HCT116 (cell line): ENCODE results near the gene ZNF683. TPM values are rescaled to one million over a fixed set of nuclear protein-coding genes. Genes with fewer than 3 reads are reported as not detected.

Experiments used
- ATAC-seq: fragments of 200-7000 bp; cut with Tn5 transposase; 2 replicates; pipeline ENCODE4 v1.9.1; 2020; ENCODE audit warnings: mild to moderate bottlenecking, moderate library complexity
- BruUV-seq: library from RNA; stranded (reverse); fragments of 400-500 nt; replicated peaks from 2 replicates; lab custom pipeline; 2021; lab: Mats Ljungman, UMichigan
- CTCF ChIA-PET: fragments of 300-600 bp; sonication (Branson Sonifier 250); formaldehyde crosslinking; loops from one replicate; lab custom pipeline; 2021; ENCODE audit warnings: antibody characterized with exemption; lab: Charles Lee
- POLR2A ChIA-PET: fragments of 300-600, 350-600 bp; sonication (Branson Sonifier 250); formaldehyde crosslinking; loops from one replicate; lab custom pipeline; 2021; ENCODE audit warnings: antibody characterized with exemption; lab: Charles Lee
- RAD21 ChIA-PET, 2 experiments: fragments of 300-600 bp; sonication (Branson Sonifier 250); formaldehyde crosslinking; loops; one replicate each; lab custom pipeline; 2023; ENCODE audit warnings: low total read pairs in 2 of 2; ENCODE audit not compliant: uncharacterized antibody in 2 of 2, unreplicated experiment in 2 of 2, low non-redundant PET in 1 of 2; lab: Charles Lee
- DNase-seq: peaks from one replicate; pipeline ENCODE4 v3.0.0-alpha.2; 2010; ENCODE audit warnings: low read depth, low spot score
- H2AFZ ChIP-seq: fragments of 200-600 bp; shearing (Covaris generic), sonication (generic); 2 replicates; pipeline ENCODE4 v1.6.1; 2017; ENCODE audit warnings: low read depth, mixed run types, mixed read lengths, antibody characterized with exemption, low read length; ENCODE audit not compliant: poor library complexity, severe bottlenecking
- H3K27ac ChIP-seq: 2 replicates; pipeline ENCODE4 v1.5.1; 2012; ENCODE audit warnings: low read depth, low read length
- H3K27me3 ChIP-seq: fragments of 200-600 bp; sonication (generic); 2 replicates; pipeline ENCODE4 v1.6.1; 2016; ENCODE audit warnings: mixed run types, low read length, mixed read lengths; ENCODE audit not compliant: insufficient read depth
- H3K36me3 ChIP-seq, 2 experiments: fragments of 200-500 bp in 1 of 2; fragments of 200-600 bp in 1 of 2; sonication (Bioruptor generic) in 1 of 2; sonication (generic) in 1 of 2; 2 replicates each; pipeline versions ENCODE4 v1.5.1 to v1.6.1; 2014 to 2016; ENCODE audit warnings: low read length in 2 of 2, inconsistent platforms in 1 of 2, mixed read lengths in 1 of 2, mixed run types in 1 of 2; ENCODE audit not compliant: insufficient read depth in 2 of 2, control insufficient read depth in 1 of 2
- H3K4me1 ChIP-seq, 2 experiments: fragments of 200-600 bp in 1 of 2; sonication (generic) in 1 of 2; 2 replicates each; pipeline versions ENCODE4 v1.5.1 to v1.6.1; 2012 to 2017; ENCODE audit warnings: low read length in 2 of 2, inconsistent platforms in 1 of 2, mild to moderate bottlenecking in 1 of 2, mixed read lengths in 1 of 2, mixed run types in 1 of 2, moderate library complexity in 1 of 2; ENCODE audit not compliant: insufficient read depth in 2 of 2, control insufficient read depth in 1 of 2
- H3K4me2 ChIP-seq: fragments of 200-600 bp; sonication (generic); 2 replicates; pipeline ENCODE4 v1.6.1; 2017; ENCODE audit warnings: mixed run types, low read length, mixed read lengths
- H3K4me3 ChIP-seq, 2 experiments: fragments of 200-600 bp in 1 of 2; sonication (generic) in 1 of 2; replicated peaks in 1 of 2; 2 replicates each; pipeline ENCODE4 v1.5.1; 2011 to 2016; ENCODE audit warnings: low read length in 2 of 2, control low read depth in 1 of 2, low read depth in 1 of 2, mild to moderate bottlenecking in 1 of 2, mixed read lengths in 1 of 2, mixed run types in 1 of 2
- H3K79me2 ChIP-seq: fragments of 200-600 bp; sonication (generic); 2 replicates; pipeline ENCODE4 v1.6.1; 2017; ENCODE audit warnings: mild to moderate bottlenecking, mixed run types, low read length, moderate library complexity, mixed read lengths; ENCODE audit not compliant: insufficient read depth
- H3K9ac ChIP-seq: fragments of 200-600 bp; sonication (generic); 2 replicates; pipeline ENCODE4 v1.6.1; 2016; ENCODE audit warnings: low read length, mixed read lengths
- H3K9me2 ChIP-seq: fragments of 200-600 bp; sonication (generic), shearing (Covaris generic); 2 replicates; pipeline ENCODE4 v1.6.1; 2017; ENCODE audit warnings: mixed run types, mild to moderate bottlenecking, moderate library complexity; ENCODE audit not compliant: insufficient read depth
- H3K9me3 ChIP-seq, 2 experiments: fragments of 200-500 bp in 1 of 2; fragments of 200-600 bp in 1 of 2; sonication (Bioruptor generic) in 1 of 2; sonication (generic) in 1 of 2; 2 replicates each; pipeline ENCODE4 v1.6.1; 2014 to 2017; ENCODE audit warnings: low read length in 2 of 2, mixed read lengths in 2 of 2, inconsistent platforms in 1 of 2, low read depth in 1 of 2, mild to moderate bottlenecking in 1 of 2, mixed run types in 1 of 2, moderate library complexity in 1 of 2; ENCODE audit not compliant: control insufficient read depth in 1 of 2, insufficient read depth in 1 of 2
- H4K20me1 ChIP-seq: fragments of 200-600 bp; sonication (generic), shearing (Covaris generic); 2 replicates; pipeline ENCODE4 v1.6.1; 2017; ENCODE audit warnings: mixed run types, mild to moderate bottlenecking, moderate library complexity; ENCODE audit not compliant: insufficient read depth
- EZH2 ChIP-seq: fragments of 200-600 bp; sonication (generic); IDR thresholded peaks from 2 replicates; pipeline ENCODE4 v1.6.1; 2017; ENCODE audit warnings: antibody characterized with exemption, mixed run types
- FOSL1 ChIP-seq: IDR thresholded peaks from 2 replicates; pipeline ENCODE4 v1.6.1; 2012; ENCODE audit warnings: low read depth
- JUND ChIP-seq: IDR thresholded peaks from 2 replicates; pipeline ENCODE4 v1.6.1; 2012
- POLR2AphosphoS5 ChIP-seq: IDR thresholded peaks from 2 replicates; pipeline ENCODE4 v1.6.1; 2011; ENCODE audit warnings: mild to moderate bottlenecking, low read depth, low read length, moderate library complexity
- RAD21 ChIP-seq: IDR thresholded peaks from 2 replicates; pipeline ENCODE4 v1.6.1; 2012; ENCODE audit warnings: low read depth, mild to moderate bottlenecking
- SRF ChIP-seq: IDR thresholded peaks from 2 replicates; pipeline ENCODE4 v1.6.1; 2012; ENCODE audit warnings: low read depth
- ZNF274 ChIP-seq: fragments of 200-500 bp; sonication (Bioruptor generic); IDR thresholded peaks from 2 replicates; pipeline ENCODE4 v1.6.1; 2014; ENCODE audit warnings: mild to moderate bottlenecking, low read depth, low read length, inconsistent platforms
- intact Hi-C: fragments of 100-400 bp; cut with micrococcal nuclease; formaldehyde crosslinking; loops from 2 replicates; pipeline ENCODE4 v1.10.0; 2022
- total RNA-seq: library from RNA; stranded (reverse); gene quantifications from one replicate; pipeline ENCODE4 v1.2.1, GENCODE V29; 2021; ENCODE audit not compliant: unreplicated experiment

ZNF683 gene
- total RNA-seq, 1 experiment from 2014 or later = not detected

- no peak for TF ChIP-seq RAD21
- TF ChIP-seq SRF = no peak
- no peak for TF ChIP-seq JUND
- TF ChIP-seq FOSL1 = no peak
- TF ChIP-seq EZH2 = no peak
These were observed 49.2 kb downstream of the ZNF683 start (continued) for GRCh38 chr1:26323382-26323781.

GRCh38 chr1:26322042-26322331 is 50.6 kb downstream of the ZNF683 start:
- Histone ChIP-seq H3K9me2 (no peaks in the 10 kb centered on the region), H4K20me1 (no peaks in the 10 kb centered on the region), H3K79me2 (no peaks in the 10 kb centered on the region), H3K27me3 (no peaks in the 10 kb centered on the region), H3K4me1 (peaks cover 5 to 16% of the 10 kb centered on the region in 2 experiments; a peak in 3 of 4 replicates), H3K9ac (no peak overlapping the region), H3K4me3 (no peak overlapping the region), H3K4me2 (no peak overlapping the region), H3K27ac (no peak overlapping the region), H2AFZ (no peak overlapping the region), H3K9me3 (no peaks in the 10 kb centered on the region), H3K36me3 (peaks cover 0 to 10% of the 10 kb centered on the region in 2 experiments; a peak in 2 of 4 replicates)
- CTCF ChIA-PET = interaction anchor here (0.7 to 4.4 kb wide), 9 partner anchors 10 to 177 kb away, joined by 3 to 47 read pairs (median 8); partner anchors contain the start of genes SH3BGRL3 and ZNF593
- DNase-seq (no peak), ATAC-seq (no peak)
- RAD21 ChIA-PET = interaction anchor here (0.6 to 1.3 kb wide), 4 partner anchors 37 to 177 kb away, joined by 3 to 4 read pairs (median 4); no protein-coding TSS in a partner anchor
- TF ChIP-seq POLR2AphosphoS5 (no peak), EZH2 (no peak), ZNF274 (no peak)
- no TSS peak for BruUV-seq
- intact Hi-C loops = loop anchor here (5.0 kb wide), 1 partner anchor 155 kb away; the partner anchor contains the start of genes C1orf232 and ZNF593
- POLR2A ChIA-PET = no interaction called here
